IMR-90 (cell line): ENCODE results near the gene MAP1LC3B2. TPM values are rescaled to one million over a fixed set of nuclear protein-coding genes. Genes with fewer than 3 reads are reported as not detected.

ENCODE experiments used
- ATAC-seq: fragments of 200-7000 bp; cut with Tn5 transposase; 2 replicates; pipeline ENCODE4 v1.9.1; 2020; ENCODE audit warnings: low read depth, mild to moderate bottlenecking, moderate library complexity
- BruUV-seq: library from RNA; stranded (reverse); fragments of 400-500 nt; replicated peaks from 2 replicates; lab custom pipeline; 2021; lab: Mats Ljungman, UMichigan
- CTCF ChIA-PET: fragments of 300-600 bp; formaldehyde crosslinking; extraction: SDS; loops from one replicate; lab custom pipeline; 2021; ENCODE audit warnings: antibody characterized with exemption; lab: Yijun Ruan, JAX
- POLR2A ChIA-PET: fragments of 300-600 bp; sonication (Branson Sonifier 250); formaldehyde crosslinking; loops from one replicate; lab custom pipeline; 2022; ENCODE audit warnings: antibody characterized with exemption; ENCODE audit not compliant: unreplicated experiment; lab: Charles Lee
- DNase-seq: peaks from one replicate; pipeline ENCODE4 v3.0.0; 2013
- H2AFZ ChIP-seq: replicated peaks from 2 replicates; pipeline ENCODE3; 2013; ENCODE audit warnings: low read length, mild to moderate bottlenecking; ENCODE audit not compliant: poor library complexity
- H2AK5ac ChIP-seq: 2 replicates; pipeline ENCODE4 v1.6.1; 2013; ENCODE audit warnings: low read depth, low read length, inconsistent platforms
- H2AK9ac ChIP-seq: replicated peaks from 2 replicates; pipeline ENCODE3; 2013; ENCODE audit warnings: mild to moderate bottlenecking, low read depth, low read length, moderate library complexity; ENCODE audit not compliant: poor library complexity
- H2BK120ac ChIP-seq: 2 replicates; pipeline ENCODE4 v1.6.1; 2013; ENCODE audit warnings: low read depth, low read length, inconsistent platforms
- H2BK15ac ChIP-seq: 3 replicates; pipeline ENCODE4 v1.6.1; 2013; ENCODE audit warnings: low read depth, low read length, inconsistent platforms
- H2BK20ac ChIP-seq: 2 replicates; pipeline ENCODE4 v1.6.1; 2013; ENCODE audit warnings: low read depth, mild to moderate bottlenecking, inconsistent platforms, low read length, moderate library complexity
- H2BK5ac ChIP-seq: 2 replicates; pipeline ENCODE4 v1.6.1; 2013; ENCODE audit warnings: mild to moderate bottlenecking, low read depth, low read length, inconsistent platforms; ENCODE audit not compliant: poor library complexity, severe bottlenecking
- H3K14ac ChIP-seq: replicated peaks from 2 replicates; pipeline ENCODE4 v1.6.1; 2013; ENCODE audit warnings: low read depth, low read length, inconsistent platforms
- H3K18ac ChIP-seq: 2 replicates; pipeline ENCODE4 v1.6.1; 2013; ENCODE audit warnings: low read depth, low read length, control low read depth
- H3K23ac ChIP-seq: 2 replicates; pipeline ENCODE4 v1.6.1; 2013; ENCODE audit warnings: low read depth, low read length, inconsistent platforms
- H3K27ac ChIP-seq: 2 replicates; pipeline ENCODE4 v1.5.1; 2013; ENCODE audit warnings: mild to moderate bottlenecking, control low read depth, low read length; ENCODE audit not compliant: insufficient read depth
- H3K27me3 ChIP-seq: 2 replicates; pipeline ENCODE4 v1.6.1; 2013; ENCODE audit warnings: low read length; ENCODE audit not compliant: control insufficient read depth, insufficient read depth
- H3K36me3 ChIP-seq: 2 replicates; pipeline ENCODE4 v1.6.1; 2013; ENCODE audit warnings: low read length, mixed read lengths; ENCODE audit not compliant: control insufficient read depth, insufficient read depth
- H3K4ac ChIP-seq: 2 replicates; pipeline ENCODE4 v1.6.1; 2013; ENCODE audit warnings: low read depth, low read length, inconsistent platforms
- H3K4me1 ChIP-seq: 2 replicates; pipeline ENCODE4 v1.6.1; 2013; ENCODE audit warnings: low read length, mixed read lengths; ENCODE audit not compliant: control insufficient read depth, insufficient read depth
- H3K4me2 ChIP-seq: 2 replicates; pipeline ENCODE4 v1.6.1; 2013; ENCODE audit warnings: low read depth, mild to moderate bottlenecking, control low read depth, low read length, moderate library complexity
- H3K4me3 ChIP-seq: 2 replicates; pipeline ENCODE4 v1.5.1; 2013; ENCODE audit warnings: low read depth, mild to moderate bottlenecking, control low read depth, low read length, moderate library complexity; ENCODE audit not compliant: insufficient read depth
- H3K56ac ChIP-seq: 2 replicates; pipeline ENCODE4 v1.6.1; 2013; ENCODE audit warnings: low read length, inconsistent platforms; ENCODE audit not compliant: insufficient read depth; ENCODE audit errors: extremely low read depth
- H3K79me1 ChIP-seq, 2 experiments: 2 replicates each; pipeline ENCODE4 v1.6.1; 2013; ENCODE audit warnings: low read length in 2 of 2, inconsistent platforms in 1 of 2, low read depth in 1 of 2
- H3K9ac ChIP-seq: 2 replicates; pipeline ENCODE4 v1.6.1; 2013; ENCODE audit warnings: low read depth, low read length, control low read depth
- H3K9me1 ChIP-seq: 2 replicates; pipeline ENCODE4 v1.6.1; 2013; ENCODE audit warnings: low read length, inconsistent platforms; ENCODE audit not compliant: insufficient read depth
- H3K9me3 ChIP-seq: 2 replicates; pipeline ENCODE4 v1.6.1; 2013; ENCODE audit warnings: low read length; ENCODE audit not compliant: control insufficient read depth, insufficient read depth
- H4K20me1 ChIP-seq: 2 replicates; pipeline ENCODE4 v1.6.1; 2013; ENCODE audit warnings: low read length, inconsistent platforms; ENCODE audit not compliant: insufficient read depth
- H4K5ac ChIP-seq: 2 replicates; pipeline ENCODE4 v1.6.1; 2013; ENCODE audit warnings: mild to moderate bottlenecking, low read depth, low read length, control low read depth
- H4K8ac ChIP-seq, 2 experiments: 2 replicates each; pipeline ENCODE4 v1.6.1; 2013; ENCODE audit warnings: low read depth in 2 of 2, low read length in 2 of 2, control low read depth in 1 of 2, inconsistent platforms in 1 of 2
- H4K91ac ChIP-seq: 2 replicates; pipeline ENCODE4 v1.6.1; 2013; ENCODE audit warnings: low read depth, low read length, inconsistent platforms; ENCODE audit not compliant: insufficient read depth
- BHLHE40 ChIP-seq: fragments of 150-350 bp; IDR thresholded peaks from 2 replicates; pipeline ENCODE4 v1.6.1; 2016; ENCODE audit warnings: mild to moderate bottlenecking, low read depth, low read length
- CHD1 ChIP-seq: IDR thresholded peaks from 2 replicates; pipeline ENCODE4 v1.6.1; 2012; ENCODE audit warnings: low read depth, low read length, improper control_type of control experiment
- FOS ChIP-seq: fragments of 150-350 bp; IDR thresholded peaks from 2 replicates; pipeline ENCODE4 v1.6.1; 2016; ENCODE audit warnings: low read depth, low read length
- MAFK ChIP-seq: IDR thresholded peaks from 2 replicates; pipeline ENCODE4 v1.6.1; 2012; ENCODE audit warnings: low read depth, low read length, improper control_type of control experiment
- MAZ ChIP-seq: IDR thresholded peaks from 2 replicates; pipeline ENCODE4 v1.6.1; 2012; ENCODE audit warnings: low read depth, mild to moderate bottlenecking, low read length, improper control_type of control experiment, moderate library complexity, borderline replicate concordance
- MXI1 ChIP-seq: IDR thresholded peaks from 2 replicates; pipeline ENCODE4 v1.6.1; 2012; ENCODE audit warnings: low read depth, mild to moderate bottlenecking, low read length, moderate library complexity, borderline replicate concordance
- NFE2L2 ChIP-seq: fragments of 150-350 bp; IDR thresholded peaks from 2 replicates; pipeline ENCODE4 v1.6.1; 2016; ENCODE audit warnings: low read depth, mild to moderate bottlenecking, low read length
- POLR2A ChIP-seq: IDR thresholded peaks from 2 replicates; pipeline ENCODE4 v1.6.1; 2012; ENCODE audit warnings: mild to moderate bottlenecking, low read depth, low read length
- RCOR1 ChIP-seq: IDR thresholded peaks from 2 replicates; pipeline ENCODE4 v1.6.1; 2012; ENCODE audit warnings: mild to moderate bottlenecking, low read length, improper control_type of control experiment; ENCODE audit not compliant: insufficient replicate concordance
- SMC3 ChIP-seq: fragments of 150-350 bp; IDR thresholded peaks from 2 replicates; pipeline ENCODE4 v1.6.1; 2016; ENCODE audit warnings: low read depth, mild to moderate bottlenecking, antibody characterized with exemption, low read length, moderate library complexity
- USF2 ChIP-seq: fragments of 150-350 bp; IDR thresholded peaks from 2 replicates; pipeline ENCODE4 v1.6.1; 2017; ENCODE audit warnings: mild to moderate bottlenecking, antibody characterized with exemption, low read length, low read depth
- WGBS, 2 experiments: methylation state at CpG; one replicate each; pipeline versions ENCODE4 v1.1.5 to v1.1.7; 2013; ENCODE audit warnings: missing lambda C conversion rate in 2 of 2; ENCODE audit not compliant: insufficient read length in 1 of 2; ENCODE audit errors: extremely low coverage in 2 of 2; 5-methylcytosine and 5-hydroxymethylcytosine counted together
- dilution Hi-C: fragments of 300-500 bp; cut with HindIII; formaldehyde crosslinking; loops from one replicate; pipeline ENCODE4 v1.14.3; 2018; ENCODE audit warnings: low sequenced_read_pairs; ENCODE audit not compliant: unreplicated experiment
- in situ Hi-C: fragments of 300-500 bp; cut with MboI; formaldehyde crosslinking; loops from 3 replicates; pipeline ENCODE4 v1.14.3; 2019; ENCODE audit warnings: low sequenced_read_pairs, inconsistent platforms, mixed read lengths
- intact Hi-C: fragments of 100-400 bp; cut with micrococcal nuclease; formaldehyde crosslinking; loops from 2 replicates; pipeline ENCODE4 v1.10.0; 2022
- polyA plus RNA-seq, 3 experiments: library from polyadenylated mRNA; depleted of rRNA; stranded (reverse); fragments of >200 nt; gene quantifications; 2 replicates each; pipeline ENCODE4 v1.2.3, GENCODE V29; 2012; ENCODE audit warnings: low replicate concordance in 1 of 3
- total RNA-seq: library from RNA; depleted of rRNA; stranded (reverse); fragments of >200 nt; gene quantifications from 2 replicates; pipeline ENCODE4 v1.2.3, GENCODE V29; 2012
- TF ChIP-seq, protein P1 (sequence below): conservative IDR thresholded peaks from 2 replicates; pipeline ENCODE4 v1.5.1; 2012; ENCODE audit warnings: mild to moderate bottlenecking, low read depth, low read length, improper control_type of control experiment
- TF ChIP-seq, protein P2 (sequence below): fragments of 150-350 bp; IDR thresholded peaks from 2 replicates; pipeline ENCODE4 v1.6.1; 2016; ENCODE audit warnings: low read depth, mild to moderate bottlenecking, low read length, moderate library complexity, borderline replicate concordance

Gene MAP1LC3B2
- total and polyA plus RNA-seq, 2 of the 4 experiments (the other 2 are of a cell fraction), result 1.4 TPM; not detected in 1

GRCh38 chr12:116614194-116614915, 55.2 kb downstream of the MAP1LC3B2 start:
- peak; percentile 32 for DNase-seq
- CTCF ChIA-PET, result interaction anchor here (0.6 to 0.7 kb wide), 2 partner anchors 8 to 716 kb away, joined by 3 to 4 read pairs; no protein-coding TSS in a partner anchor
- no peak overlapping the region for H3K23ac ChIP-seq

More at GRCh38 chr12:116614194-116614915, 55.2 kb downstream of the MAP1LC3B2 start:
- Histone ChIP-seq H2AK9ac (no peak overlapping the region), H3K27me3 (peaks cover 4% of the 10 kb centered on the region), H3K4me2 (no peak overlapping the region), H3K9ac (no peak overlapping the region), H3K14ac (no peak overlapping the region), H3K9me3 (peaks cover 4% of the 10 kb centered on the region; the same call in 1 of the 2 replicates), H2BK120ac (no peak overlapping the region), H4K20me1 (no peaks in the 10 kb centered on the region), H3K9me1 (no peaks in the 10 kb centered on the region), H2BK15ac (no peak overlapping the region), H3K36me3 (no peaks in the 10 kb centered on the region), H3K4ac (no peak overlapping the region), H2AK5ac (no peak overlapping the region), H3K56ac (no peak overlapping the region), H4K8ac (no peak overlapping the region), H3K27ac (no peak overlapping the region), H2BK5ac (no peak overlapping the region), H3K18ac (no peak overlapping the region), H2AFZ (no peak overlapping the region), H2BK20ac (no peak overlapping the region), H3K4me3 (no peak overlapping the region), H3K79me1 (no peaks in the 10 kb centered on the region), H3K4me1 (no peaks in the 10 kb centered on the region), H4K5ac (no peak overlapping the region), H4K91ac (no peak overlapping the region)
- in situ Hi-C loops, result no loop called here
- dilution Hi-C loops, result no loop called here
- peak; percentile 40; the same call in 1 of the 2 replicates for ATAC-seq
- POLR2A ChIA-PET, result no interaction called here
- TF ChIP-seq USF2 (no peak), MXI1 (no peak), MAFK (no peak), RCOR1 (no peak), SMC3 (no peak), CHD1 (no peak), NFE2L2 (no peak), BHLHE40 (no peak), MAZ (no peak), POLR2A (no peak), FOS (no peak)
- TF ChIP-seq, protein P1, sequence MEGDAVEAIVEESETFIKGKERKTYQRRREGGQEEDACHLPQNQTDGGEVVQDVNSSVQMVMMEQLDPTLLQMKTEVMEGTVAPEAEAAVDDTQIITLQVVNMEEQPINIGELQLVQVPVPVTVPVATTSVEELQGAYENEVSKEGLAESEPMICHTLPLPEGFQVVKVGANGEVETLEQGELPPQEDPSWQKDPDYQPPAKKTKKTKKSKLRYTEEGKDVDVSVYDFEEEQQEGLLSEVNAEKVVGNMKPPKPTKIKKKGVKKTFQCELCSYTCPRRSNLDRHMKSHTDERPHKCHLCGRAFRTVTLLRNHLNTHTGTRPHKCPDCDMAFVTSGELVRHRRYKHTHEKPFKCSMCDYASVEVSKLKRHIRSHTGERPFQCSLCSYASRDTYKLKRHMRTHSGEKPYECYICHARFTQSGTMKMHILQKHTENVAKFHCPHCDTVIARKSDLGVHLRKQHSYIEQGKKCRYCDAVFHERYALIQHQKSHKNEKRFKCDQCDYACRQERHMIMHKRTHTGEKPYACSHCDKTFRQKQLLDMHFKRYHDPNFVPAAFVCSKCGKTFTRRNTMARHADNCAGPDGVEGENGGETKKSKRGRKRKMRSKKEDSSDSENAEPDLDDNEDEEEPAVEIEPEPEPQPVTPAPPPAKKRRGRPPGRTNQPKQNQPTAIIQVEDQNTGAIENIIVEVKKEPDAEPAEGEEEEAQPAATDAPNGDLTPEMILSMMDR, result no peak
- TF ChIP-seq, protein P2, sequence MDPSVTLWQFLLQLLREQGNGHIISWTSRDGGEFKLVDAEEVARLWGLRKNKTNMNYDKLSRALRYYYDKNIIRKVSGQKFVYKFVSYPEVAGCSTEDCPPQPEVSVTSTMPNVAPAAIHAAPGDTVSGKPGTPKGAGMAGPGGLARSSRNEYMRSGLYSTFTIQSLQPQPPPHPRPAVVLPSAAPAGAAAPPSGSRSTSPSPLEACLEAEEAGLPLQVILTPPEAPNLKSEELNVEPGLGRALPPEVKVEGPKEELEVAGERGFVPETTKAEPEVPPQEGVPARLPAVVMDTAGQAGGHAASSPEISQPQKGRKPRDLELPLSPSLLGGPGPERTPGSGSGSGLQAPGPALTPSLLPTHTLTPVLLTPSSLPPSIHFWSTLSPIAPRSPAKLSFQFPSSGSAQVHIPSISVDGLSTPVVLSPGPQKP, result no peak
- 50% methylated on average over 2 of the region's 11 CpGs; no CpG with 5 or more reads in 1 of the 2 experiments for WGBS, 2 experiments
- no TSS peak for BruUV-seq
- intact Hi-C loops, result no loop called here
